ENCODE results near the gene DDX31. TPM values are rescaled to one million over a fixed set of nuclear protein-coding genes. Genes with fewer than 3 reads are reported as not detected.

Gene DDX31
- polyA plus RNA-seq, 4 donors: 2.2 to 12.6 (median 4.9) TPM

- WGBS, 3 donors: 91 to 97% (median 92%) methylated on average over 5 of the region's 5 CpGs
- FAIRE-seq (no peak), DNase-seq (no peak)
- Histone ChIP-seq H3K9me3 (ENCODE audit: control insufficient read depth in 2 of 2, insufficient read depth in 1 of 2, low read depth in 1 of 2, low read length in 1 of 2) (no peaks in the 10 kb centered on the region), H3K27me3 (ENCODE audit: control insufficient read depth in 3 of 3, insufficient read depth in 3 of 3, low read length in 3 of 3) (no peaks in the 10 kb centered on the region), H3K36me3 (ENCODE audit: control insufficient read depth in 3 of 3, insufficient read depth in 2 of 3, low read depth in 1 of 3, low read length in 3 of 3) (peaks cover 11 to 36% (median 12%) of the 10 kb centered on the region in 3 donors), H3K27ac (ENCODE audit: low read depth in 1 of 3, low read length in 2 of 3) (no peak overlapping the region), H3K4me1 (ENCODE audit: control insufficient read depth in 3 of 3, insufficient read depth in 2 of 3, low read depth in 1 of 3, low read length in 2 of 3) (no peaks in the 10 kb centered on the region), H3K4me3 (ENCODE audit: low read depth in 1 of 3, low read length in 3 of 3) (no peak overlapping the region)
These were observed 38.5 kb downstream of the DDX31 start for GRCh38 chr9:132631280-132631679.

GRCh38 chr9:132630811-132631210 lies 39.0 kb downstream of the DDX31 start:
- Histone ChIP-seq H3K36me3 (ENCODE audit: control insufficient read depth in 3 of 3, insufficient read depth in 2 of 3, low read depth in 1 of 3, low read length in 3 of 3) (peaks cover 11 to 39% (median 12%) of the 10 kb centered on the region in 3 donors), H3K4me3 (ENCODE audit: low read depth in 1 of 3, low read length in 3 of 3) (no peak overlapping the region), H3K27me3 (ENCODE audit: control insufficient read depth in 3 of 3, insufficient read depth in 3 of 3, low read length in 3 of 3) (no peaks in the 10 kb centered on the region), H3K9me3 (ENCODE audit: control insufficient read depth in 2 of 2, insufficient read depth in 1 of 2, low read depth in 1 of 2, low read length in 1 of 2) (no peaks in the 10 kb centered on the region), H3K27ac (ENCODE audit: low read depth in 1 of 3, low read length in 2 of 3) (no peak overlapping the region), H3K4me1 (ENCODE audit: control insufficient read depth in 3 of 3, insufficient read depth in 2 of 3, low read depth in 1 of 3, low read length in 2 of 3) (no peaks in the 10 kb centered on the region)
- FAIRE-seq (no peak), DNase-seq (no peak)
- 83 to 97% (median 92%) methylated on average over 3 of the region's 3 CpGs for whole genome bisulfite sequencing, 3 donors

GRCh38 chr9:132630116-132630515 lies 39.7 kb downstream of the DDX31 start:
- Histone ChIP-seq H3K27ac (ENCODE audit: low read depth in 1 of 3, low read length in 2 of 3) (no peak overlapping the region), H3K36me3 (ENCODE audit: control insufficient read depth in 3 of 3, insufficient read depth in 2 of 3, low read depth in 1 of 3, low read length in 3 of 3) (peaks cover 12 to 41% (median 12%) of the 10 kb centered on the region in 3 donors), H3K4me1 (ENCODE audit: control insufficient read depth in 3 of 3, insufficient read depth in 2 of 3, low read depth in 1 of 3, low read length in 2 of 3) (no peaks in the 10 kb centered on the region), H3K9me3 (ENCODE audit: control insufficient read depth in 2 of 2, insufficient read depth in 1 of 2, low read depth in 1 of 2, low read length in 1 of 2) (no peaks in the 10 kb centered on the region), H3K4me3 (ENCODE audit: low read depth in 1 of 3, low read length in 3 of 3) (no peak overlapping the region), H3K27me3 (ENCODE audit: control insufficient read depth in 3 of 3, insufficient read depth in 3 of 3, low read length in 3 of 3) (no peaks in the 10 kb centered on the region)
- FAIRE-seq: no peak
- 93 to 94% (median 93%) methylated on average over 9 of the region's 9 CpGs for WGBS, 3 donors
- no peak for DNase-seq

- H3K4me1 ChIP-seq (ENCODE audit: control insufficient read depth in 3 of 3, insufficient read depth in 2 of 3, low read depth in 1 of 3, low read length in 2 of 3): no peaks in the 10 kb centered on the region
- DNase-seq (no peak), FAIRE-seq (no peak)
- no peak overlapping the region for H3K27ac ChIP-seq (ENCODE audit: low read depth in 1 of 3, low read length in 2 of 3)
- H3K36me3 ChIP-seq (ENCODE audit: control insufficient read depth in 3 of 3, insufficient read depth in 2 of 3, low read depth in 1 of 3, low read length in 3 of 3): peaks cover 12 to 41% (median 12%) of the 10 kb centered on the region in 3 donors
- H3K27me3 ChIP-seq (ENCODE audit: control insufficient read depth in 3 of 3, insufficient read depth in 3 of 3, low read length in 3 of 3): no peaks in the 10 kb centered on the region
- no peaks in the 10 kb centered on the region for H3K9me3 ChIP-seq (ENCODE audit: control insufficient read depth in 2 of 2, insufficient read depth in 1 of 2, low read depth in 1 of 2, low read length in 1 of 2)
- WGBS, 3 donors: 91 to 96% (median 93%) methylated on average over 8 of the region's 8 CpGs
- H3K4me3 ChIP-seq (ENCODE audit: low read depth in 1 of 3, low read length in 3 of 3): no peak overlapping the region
These were observed 41.0 kb downstream of the DDX31 start for GRCh38 chr9:132628746-132629145.

- DNase-seq (no peak), FAIRE-seq (no peak)
- 93 to 97% (median 97%) methylated on average over 11 of the region's 11 CpGs for WGBS, 3 donors
- H3K9me3 ChIP-seq (ENCODE audit: control insufficient read depth in 2 of 2, insufficient read depth in 1 of 2, low read depth in 1 of 2, low read length in 1 of 2): no peaks in the 10 kb centered on the region
- no peak overlapping the region for H3K4me3 ChIP-seq (ENCODE audit: low read depth in 1 of 3, low read length in 3 of 3)
- H3K4me1 ChIP-seq (ENCODE audit: control insufficient read depth in 3 of 3, insufficient read depth in 2 of 3, low read depth in 1 of 3, low read length in 2 of 3): no peaks in the 10 kb centered on the region
- H3K36me3 ChIP-seq (ENCODE audit: control insufficient read depth in 3 of 3, insufficient read depth in 2 of 3, low read depth in 1 of 3, low read length in 3 of 3): peaks cover 12 to 48% (median 12%) of the 10 kb centered on the region in 3 donors
- no peak overlapping the region for H3K27ac ChIP-seq (ENCODE audit: low read depth in 1 of 3, low read length in 2 of 3)
- H3K27me3 ChIP-seq (ENCODE audit: control insufficient read depth in 3 of 3, insufficient read depth in 3 of 3, low read length in 3 of 3): no peaks in the 10 kb centered on the region
These were observed 42.2 kb downstream of the DDX31 start for GRCh38 chr9:132627594-132627993.

- FAIRE-seq: no peak
- peaks cover 12 to 52% (median 12%) of the 10 kb centered on the region in 3 donors for H3K36me3 ChIP-seq (ENCODE audit: control insufficient read depth in 3 of 3, insufficient read depth in 2 of 3, low read depth in 1 of 3, low read length in 3 of 3)
- H3K4me3 ChIP-seq (ENCODE audit: low read depth in 1 of 3, low read length in 3 of 3): no peak overlapping the region
- H3K27ac ChIP-seq (ENCODE audit: low read depth in 1 of 3, low read length in 2 of 3): no peak overlapping the region
- no peaks in the 10 kb centered on the region for H3K9me3 ChIP-seq (ENCODE audit: control insufficient read depth in 2 of 2, insufficient read depth in 1 of 2, low read depth in 1 of 2, low read length in 1 of 2)
- no peaks in the 10 kb centered on the region for H3K27me3 ChIP-seq (ENCODE audit: control insufficient read depth in 3 of 3, insufficient read depth in 3 of 3, low read length in 3 of 3)
- DNase-seq: peak in 1 of 2 donors; percentile 8
- whole genome bisulfite sequencing, 3 donors: 76 to 80% (median 76%) methylated on average over 7 of the region's 7 CpGs
- no peaks in the 10 kb centered on the region for H3K4me1 ChIP-seq (ENCODE audit: control insufficient read depth in 3 of 3, insufficient read depth in 2 of 3, low read depth in 1 of 3, low read length in 2 of 3)
These were observed 42.7 kb downstream of the DDX31 start for GRCh38 chr9:132627106-132627505.

GRCh38 chr9:132626285-132626684 lies 43.5 kb downstream of the DDX31 start:
- WGBS, 3 donors: 89 to 97% (median 91%) methylated on average over 5 of the region's 5 CpGs
- no peaks in the 10 kb centered on the region for H3K27me3 ChIP-seq (ENCODE audit: control insufficient read depth in 3 of 3, insufficient read depth in 3 of 3, low read length in 3 of 3)
- DNase-seq (no peak), FAIRE-seq (no peak)
- no peaks in the 10 kb centered on the region for H3K9me3 ChIP-seq (ENCODE audit: control insufficient read depth in 2 of 2, insufficient read depth in 1 of 2, low read depth in 1 of 2, low read length in 1 of 2)
- no peak overlapping the region for H3K27ac ChIP-seq (ENCODE audit: low read depth in 1 of 3, low read length in 2 of 3)
- H3K36me3 ChIP-seq (ENCODE audit: control insufficient read depth in 3 of 3, insufficient read depth in 2 of 3, low read depth in 1 of 3, low read length in 3 of 3): peaks cover 12 to 50% (median 12%) of the 10 kb centered on the region in 3 donors
- H3K4me3 ChIP-seq (ENCODE audit: low read depth in 1 of 3, low read length in 3 of 3): no peak overlapping the region
- H3K4me1 ChIP-seq (ENCODE audit: control insufficient read depth in 3 of 3, insufficient read depth in 2 of 3, low read depth in 1 of 3, low read length in 2 of 3): no peaks in the 10 kb centered on the region

GRCh38 chr9:132622159-132622558 lies 47.6 kb downstream of the DDX31 start:
- H3K4me3 ChIP-seq (ENCODE audit: low read depth in 1 of 3, low read length in 3 of 3): no peak overlapping the region
- 68 to 84% (median 74%) methylated on average over 5 of the region's 5 CpGs for WGBS, 3 donors
- no peaks in the 10 kb centered on the region for H3K9me3 ChIP-seq (ENCODE audit: control insufficient read depth in 2 of 2, insufficient read depth in 1 of 2, low read depth in 1 of 2, low read length in 1 of 2)
- DNase-seq: peak in 1 of 2 donors; percentile 5
- H3K27me3 ChIP-seq (ENCODE audit: control insufficient read depth in 3 of 3, insufficient read depth in 3 of 3, low read length in 3 of 3): no peaks in the 10 kb centered on the region
- no peaks in the 10 kb centered on the region for H3K4me1 ChIP-seq (ENCODE audit: control insufficient read depth in 3 of 3, insufficient read depth in 2 of 3, low read depth in 1 of 3, low read length in 2 of 3)
- no peak for FAIRE-seq
- peaks cover 2 to 34% (median 4%) of the 10 kb centered on the region in 3 donors for H3K36me3 ChIP-seq (ENCODE audit: control insufficient read depth in 3 of 3, insufficient read depth in 2 of 3, low read depth in 1 of 3, low read length in 3 of 3)
- H3K27ac ChIP-seq (ENCODE audit: low read depth in 1 of 3, low read length in 2 of 3): no peak overlapping the region

- no peak for FAIRE-seq
- WGBS, 3 donors: 89 to 96% (median 94%) methylated on average over 5 of the region's 5 CpGs
- Histone ChIP-seq H3K4me1 (ENCODE audit: control insufficient read depth in 3 of 3, insufficient read depth in 2 of 3, low read depth in 1 of 3, low read length in 2 of 3) (no peaks in the 10 kb centered on the region), H3K36me3 (ENCODE audit: control insufficient read depth in 3 of 3, insufficient read depth in 2 of 3, low read depth in 1 of 3, low read length in 3 of 3) (peaks cover 4 to 33% (median 5%) of the 10 kb centered on the region in 3 donors), H3K4me3 (ENCODE audit: low read depth in 1 of 3, low read length in 3 of 3) (no peak overlapping the region), H3K27ac (ENCODE audit: low read depth in 1 of 3, low read length in 2 of 3) (no peak overlapping the region), H3K27me3 (ENCODE audit: control insufficient read depth in 3 of 3, insufficient read depth in 3 of 3, low read length in 3 of 3) (no peaks in the 10 kb centered on the region), H3K9me3 (ENCODE audit: control insufficient read depth in 2 of 2, insufficient read depth in 1 of 2, low read depth in 1 of 2, low read length in 1 of 2) (no peaks in the 10 kb centered on the region)
- no peak for DNase-seq
These were observed 53.1 kb downstream of the DDX31 start for GRCh38 chr9:132616725-132617124.
